SK-N-SH (cell line): ENCODE results near the gene AP1M1.

Experiments
- RFX5 ChIP-seq: IDR thresholded peaks from 2 replicates; pipeline ENCODE4 v1.6.1; 2012; ENCODE audit warnings: mild to moderate bottlenecking, improper control_type of control experiment, low read length
- TF ChIP-seq, protein P1 (sequence below): fragments of 200-600 bp; sonication (generic); IDR thresholded peaks from 2 replicates; pipeline ENCODE4 v1.6.1; 2017; ENCODE audit warnings: antibody characterized with exemption, mild to moderate bottlenecking, moderate library complexity

DNA sequence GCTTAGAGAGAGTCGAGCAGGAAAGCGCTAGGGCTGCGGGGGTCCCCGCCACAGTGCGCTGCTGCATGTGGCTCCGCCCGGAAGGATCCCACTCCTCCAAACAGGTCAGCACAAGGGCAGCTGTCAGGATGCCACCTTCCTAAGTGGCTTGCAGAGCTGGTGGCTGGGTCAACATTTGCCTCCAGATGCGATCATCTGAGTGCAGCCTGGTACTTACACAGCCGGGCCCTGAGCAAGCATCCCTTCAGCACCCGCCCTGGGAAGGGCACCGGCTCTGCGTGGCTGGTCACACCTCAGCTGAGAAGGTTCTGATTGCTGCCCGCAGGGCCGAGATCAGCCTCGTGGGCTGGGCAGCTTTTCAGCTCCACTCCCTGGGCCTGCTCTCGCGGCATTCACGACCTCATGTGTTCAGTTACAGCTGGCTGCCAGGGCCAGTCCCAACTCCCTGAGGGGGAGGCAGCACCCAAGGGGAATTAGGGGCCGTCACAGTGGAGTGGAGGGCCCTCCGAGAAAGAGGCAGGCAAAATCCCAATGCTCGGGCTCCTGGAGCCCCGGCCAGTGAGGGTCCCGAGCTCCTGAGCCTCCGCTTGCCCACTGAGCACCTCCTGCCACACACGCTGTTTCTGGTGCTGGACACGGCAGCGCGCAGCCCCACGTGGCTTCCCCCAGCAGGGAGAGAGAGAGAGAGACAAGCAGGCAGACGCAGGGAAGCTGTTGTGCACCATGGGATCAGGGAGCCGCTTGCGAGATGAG, 26.8 kb downstream of the AP1M1 start:
- TF ChIP-seq, protein P1, sequence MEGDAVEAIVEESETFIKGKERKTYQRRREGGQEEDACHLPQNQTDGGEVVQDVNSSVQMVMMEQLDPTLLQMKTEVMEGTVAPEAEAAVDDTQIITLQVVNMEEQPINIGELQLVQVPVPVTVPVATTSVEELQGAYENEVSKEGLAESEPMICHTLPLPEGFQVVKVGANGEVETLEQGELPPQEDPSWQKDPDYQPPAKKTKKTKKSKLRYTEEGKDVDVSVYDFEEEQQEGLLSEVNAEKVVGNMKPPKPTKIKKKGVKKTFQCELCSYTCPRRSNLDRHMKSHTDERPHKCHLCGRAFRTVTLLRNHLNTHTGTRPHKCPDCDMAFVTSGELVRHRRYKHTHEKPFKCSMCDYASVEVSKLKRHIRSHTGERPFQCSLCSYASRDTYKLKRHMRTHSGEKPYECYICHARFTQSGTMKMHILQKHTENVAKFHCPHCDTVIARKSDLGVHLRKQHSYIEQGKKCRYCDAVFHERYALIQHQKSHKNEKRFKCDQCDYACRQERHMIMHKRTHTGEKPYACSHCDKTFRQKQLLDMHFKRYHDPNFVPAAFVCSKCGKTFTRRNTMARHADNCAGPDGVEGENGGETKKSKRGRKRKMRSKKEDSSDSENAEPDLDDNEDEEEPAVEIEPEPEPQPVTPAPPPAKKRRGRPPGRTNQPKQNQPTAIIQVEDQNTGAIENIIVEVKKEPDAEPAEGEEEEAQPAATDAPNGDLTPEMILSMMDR, result no peak
- no peak for TF ChIP-seq RFX5
